H9 (cell line): Measurements from ENCODE around the gene SREBF2. TPM values are rescaled to one million over a fixed set of nuclear protein-coding genes. Genes with fewer than 3 reads are reported as not detected.

Experiments used
- DNase-seq: peaks from one replicate; pipeline ENCODE4 v3.0.0-alpha.2; 2017
- H2AFZ ChIP-seq: one replicate; pipeline ENCODE4 v1.6.1; 2013; ENCODE audit warnings: mild to moderate bottlenecking, low read length, control low read depth, moderate library complexity
- H2AK5ac ChIP-seq: 2 replicates; pipeline ENCODE4 v1.6.1; 2013; ENCODE audit warnings: low read length, control low read depth, mixed read lengths; ENCODE audit not compliant: insufficient read length
- H2BK120ac ChIP-seq: one replicate; pipeline ENCODE4 v1.6.1; 2013; ENCODE audit warnings: low read depth, mild to moderate bottlenecking, low read length, control low read depth, inconsistent platforms; ENCODE audit not compliant: poor library complexity, severe bottlenecking
- H2BK12ac ChIP-seq: 2 replicates; pipeline ENCODE4 v1.6.1; 2013; ENCODE audit warnings: low read length, control low read depth, mixed read lengths, low read depth; ENCODE audit not compliant: insufficient read length
- H2BK15ac ChIP-seq: 2 replicates; pipeline ENCODE4 v1.6.1; 2013; ENCODE audit warnings: low read depth, low read length, control low read depth
- H2BK20ac ChIP-seq: one replicate; pipeline ENCODE4 v1.6.1; 2013; ENCODE audit warnings: low read depth, mild to moderate bottlenecking, low read length, control low read depth, inconsistent platforms; ENCODE audit not compliant: poor library complexity, severe bottlenecking
- H2BK5ac ChIP-seq: 2 replicates; pipeline ENCODE4 v1.6.1; 2013; ENCODE audit warnings: low read length, control low read depth, mixed read lengths; ENCODE audit not compliant: insufficient read length
- H3K14ac ChIP-seq: 2 replicates; pipeline ENCODE4 v1.6.1; 2013; ENCODE audit warnings: low read length, control low read depth; ENCODE audit not compliant: insufficient read depth
- H3K18ac ChIP-seq: 2 replicates; pipeline ENCODE4 v1.6.1; 2013; ENCODE audit warnings: low read depth, mild to moderate bottlenecking, mixed read lengths, low read length, control low read depth; ENCODE audit not compliant: insufficient read length
- H3K23ac ChIP-seq: 2 replicates; pipeline ENCODE4 v1.6.1; 2013; ENCODE audit warnings: low read length, control low read depth, mixed read lengths, low read depth; ENCODE audit not compliant: insufficient read length
- H3K23me2 ChIP-seq: 2 replicates; pipeline ENCODE4 v1.6.1; 2013; ENCODE audit warnings: low read depth, mild to moderate bottlenecking, mixed read lengths, low read length, control low read depth; ENCODE audit not compliant: insufficient read length, poor library complexity, severe bottlenecking
- H3K27ac ChIP-seq: 2 replicates; pipeline ENCODE4 v1.5.1; 2013; ENCODE audit warnings: low read length, control low read depth, mixed read lengths, low read depth; ENCODE audit not compliant: insufficient read length
- H3K27me3 ChIP-seq: 2 replicates; pipeline ENCODE4 v1.6.1; 2013; ENCODE audit warnings: low read length, control low read depth, inconsistent platforms; ENCODE audit not compliant: insufficient read depth
- H3K4ac ChIP-seq: 2 replicates; pipeline ENCODE4 v1.6.1; 2013; ENCODE audit warnings: low read depth, mild to moderate bottlenecking, control low read depth, inconsistent platforms, low read length, moderate library complexity
- H3K4me1 ChIP-seq: 2 replicates; pipeline ENCODE4 v1.6.1; 2013; ENCODE audit warnings: low read length, control low read depth, inconsistent platforms; ENCODE audit not compliant: insufficient read depth
- H3K4me2 ChIP-seq: 2 replicates; pipeline ENCODE4 v1.6.1; 2013; ENCODE audit warnings: low read length, control low read depth, mixed read lengths; ENCODE audit not compliant: insufficient read length, insufficient read depth
- H3K56ac ChIP-seq: 2 replicates; pipeline ENCODE4 v1.6.1; 2013; ENCODE audit warnings: low read depth, mild to moderate bottlenecking, mixed read lengths, low read length, control low read depth; ENCODE audit not compliant: insufficient read length
- H3K79me1 ChIP-seq: 2 replicates; pipeline ENCODE4 v1.6.1; 2013; ENCODE audit warnings: low read depth, mild to moderate bottlenecking, moderate library complexity, low read length, control low read depth, inconsistent platforms; ENCODE audit not compliant: insufficient read depth, poor library complexity, severe bottlenecking
- H3K79me2 ChIP-seq: 2 replicates; pipeline ENCODE4 v1.6.1; 2013; ENCODE audit warnings: low read length, control low read depth, inconsistent platforms; ENCODE audit not compliant: insufficient read depth
- H3K9ac ChIP-seq: 2 replicates; pipeline ENCODE4 v1.6.1; 2013; ENCODE audit warnings: low read length, control low read depth, mixed read lengths; ENCODE audit not compliant: insufficient read length; ENCODE audit errors: extremely low read depth
- H3K9me3 ChIP-seq: one replicate; pipeline ENCODE4 v1.6.1; 2013; ENCODE audit warnings: low read depth, low read length, inconsistent platforms; ENCODE audit not compliant: control insufficient read depth
- H3T11ph ChIP-seq: one replicate; pipeline ENCODE4 v1.6.1; 2013; ENCODE audit warnings: mild to moderate bottlenecking, low read length, control low read depth, inconsistent platforms
- H4K20me1 ChIP-seq: one replicate; pipeline ENCODE4 v1.6.1; 2013; ENCODE audit not compliant: control insufficient read depth, insufficient read length, insufficient read depth
- H4K5ac ChIP-seq: 2 replicates; pipeline ENCODE4 v1.6.1; 2013; ENCODE audit warnings: low read depth, mild to moderate bottlenecking, mixed read lengths, low read length, control low read depth; ENCODE audit not compliant: insufficient read length
- H4K8ac ChIP-seq: replicated peaks from 2 replicates; pipeline ENCODE4 v1.6.1; 2013; ENCODE audit warnings: low read length, control low read depth, mixed read lengths, low read depth; ENCODE audit not compliant: insufficient read length
- H4K91ac ChIP-seq: 2 replicates; pipeline ENCODE4 v1.6.1; 2013; ENCODE audit warnings: low read depth, mild to moderate bottlenecking, moderate library complexity, mixed read lengths, low read length, control low read depth; ENCODE audit not compliant: insufficient read length
- H3K27ac Mint-ChIP-seq, 3 experiments: 2 replicates in 2 of 3; 3 replicates in 1 of 3; pipeline ENCODE4 v1.8.0; 2020 to 2021; ENCODE audit warnings: mixed read lengths in 3 of 3, mild to moderate bottlenecking in 1 of 3, moderate library complexity in 1 of 3
- H3K27me3 Mint-ChIP-seq: 2 replicates; pipeline ENCODE4 v1.8.0; 2021; ENCODE audit warnings: low read depth, mild to moderate bottlenecking, moderate library complexity, mixed read lengths
- H3K36me3 Mint-ChIP-seq, 3 experiments: 2 replicates in 2 of 3; 3 replicates in 1 of 3; pipeline ENCODE4 v1.8.0; 2020 to 2021; ENCODE audit warnings: low read depth in 3 of 3, mixed read lengths in 3 of 3; ENCODE audit not compliant: insufficient read depth in 1 of 3
- H3K4me1 Mint-ChIP-seq, 2 experiments: 2 replicates each; pipeline ENCODE4 v1.8.0; 2020; ENCODE audit warnings: mixed read lengths in 2 of 2
- H3K4me3 Mint-ChIP-seq, 2 experiments: 2 replicates in 1 of 2; 3 replicates in 1 of 2; pipeline ENCODE4 v1.8.0; 2020 to 2021; ENCODE audit warnings: mild to moderate bottlenecking in 2 of 2, mixed read lengths in 2 of 2, moderate library complexity in 1 of 2
- H3K9me3 Mint-ChIP-seq, 2 experiments: 2 replicates in 1 of 2; 3 replicates in 1 of 2; pipeline ENCODE4 v1.8.0; 2020; ENCODE audit warnings: mild to moderate bottlenecking in 2 of 2, mixed read lengths in 2 of 2, moderate library complexity in 1 of 2
- CTCF ChIP-seq: fragments of 200-600 bp; sonication (generic); conservative IDR thresholded peaks from 3 replicates; pipeline ENCODE4 v1.8.0; 2021; ENCODE audit warnings: antibody characterized with exemption, mild to moderate bottlenecking
- total RNA-seq: library from RNA; stranded (reverse); gene quantifications from 2 replicates; pipeline ENCODE4 v1.2.1, GENCODE V29; 2021

SREBF2 gene
- total RNA-seq, 1 experiment from 2014 or later: 146 TPM

GRCh38 chr22:41805639-41806038 lies 27.3 kb upstream of the SREBF2 start:
- DNase-seq: no peak
- no peak for TF ChIP-seq CTCF
- no peaks in the 10 kb centered on the region for H3K27me3 Mint-ChIP-seq
- H2BK120ac ChIP-seq: no peak overlapping the region
- no peak overlapping the region for H4K91ac ChIP-seq
- H2AK5ac ChIP-seq: no peak overlapping the region
- no peak overlapping the region for H3K4me2 ChIP-seq
- no peak overlapping the region for H3K27ac Mint-ChIP-seq
- no peak overlapping the region for H4K8ac ChIP-seq
- H3K4me1 Mint-ChIP-seq: peaks cover 21 to 24% of the 10 kb centered on the region in 2 experiments
- H2BK20ac ChIP-seq: no peak overlapping the region
- H3K79me1 ChIP-seq: peaks cover 9% of the 10 kb centered on the region
- H3K23ac ChIP-seq: no peak overlapping the region
- no peak overlapping the region for H2AFZ ChIP-seq
- no peak overlapping the region for H4K5ac ChIP-seq
- peaks cover 4% of the 10 kb centered on the region; the same call in 1 of the 2 replicates for H3K4me1 ChIP-seq
- H3K4ac ChIP-seq: no peak overlapping the region
- H3K14ac ChIP-seq: no peak overlapping the region
- no peak overlapping the region for H2BK12ac ChIP-seq
- H3K27me3 ChIP-seq: no peaks in the 10 kb centered on the region
- H3K9me3 ChIP-seq: no peaks in the 10 kb centered on the region
- H3K27ac ChIP-seq: no peak overlapping the region
- H3K4me3 Mint-ChIP-seq: no peak overlapping the region
- peaks cover 8% of the 10 kb centered on the region for H3K23me2 ChIP-seq
- H3K18ac ChIP-seq: no peak overlapping the region
- H3K79me2 ChIP-seq: peaks cover 9% of the 10 kb centered on the region; the same call in 1 of the 2 replicates
- H4K20me1 ChIP-seq: no peaks in the 10 kb centered on the region
- H3T11ph ChIP-seq: no peak overlapping the region
- no peak overlapping the region for H2BK15ac ChIP-seq
- H3K9ac ChIP-seq: no peak overlapping the region
- no peak overlapping the region for H2BK5ac ChIP-seq
- peaks cover 7 to 28% (median 20%) of the 10 kb centered on the region in 3 experiments; a peak in 6 of 7 replicates for H3K36me3 Mint-ChIP-seq
- H3K56ac ChIP-seq: no peak overlapping the region
- H3K9me3 Mint-ChIP-seq: no peaks in the 10 kb centered on the region
